Measurements from ENCODE around the gene UBTD2.

Gene UBTD2

DNA sequence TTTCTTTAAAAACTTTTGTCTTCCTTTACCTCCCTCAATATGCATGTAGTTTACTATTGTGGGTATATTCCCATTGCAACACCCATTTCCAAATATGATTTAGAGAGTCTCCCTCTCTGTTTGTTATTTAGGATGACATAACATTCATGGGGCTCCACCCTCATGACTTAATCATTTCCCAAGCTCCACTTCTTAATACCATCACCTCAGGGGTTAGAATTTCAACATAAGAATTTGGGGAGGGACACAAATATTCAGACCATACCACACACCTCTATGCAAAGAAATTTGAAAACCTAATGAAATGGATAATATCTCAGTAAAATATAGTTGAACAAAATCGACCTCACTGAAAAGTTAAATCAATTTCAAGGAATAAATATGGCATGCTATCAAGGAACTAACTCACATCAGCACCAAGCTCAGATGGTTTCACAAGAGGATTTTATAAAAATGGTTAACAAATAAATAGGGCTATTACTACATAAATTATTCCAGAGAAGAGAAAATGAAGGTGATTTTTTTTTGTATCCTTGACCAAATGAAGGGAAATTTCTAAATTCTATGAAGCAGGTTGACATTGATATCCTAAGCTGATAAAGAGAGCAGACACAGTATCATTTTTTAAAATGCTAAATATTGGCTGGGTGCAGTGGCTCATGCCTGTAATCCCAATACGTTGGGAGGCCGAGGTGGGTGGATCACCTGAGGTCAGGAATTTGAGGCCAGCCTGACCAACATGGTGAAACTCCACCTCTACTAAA is 20.2 kb upstream of the UBTD2 start:
- H3K79me1 ChIP-seq (ENCODE audit: low read length), result peaks cover 2% of the 10 kb centered on the region
- H3K23ac ChIP-seq (ENCODE audit: low read length), result no peak overlapping the region
- no peak overlapping the region for H3K27ac ChIP-seq (ENCODE audit: low read depth, low read length)
- H4K8ac ChIP-seq (ENCODE audit: low read depth, low read length), result no peak overlapping the region
- H2BK12ac ChIP-seq (ENCODE audit: low read length), result no peak overlapping the region
- no peak overlapping the region for H3K4me3 ChIP-seq (ENCODE audit: low read depth, low read length)
- no peak overlapping the region for H3K18ac ChIP-seq (ENCODE audit: low read length)
- no peak overlapping the region for H2AK5ac ChIP-seq (ENCODE audit: low read length)
- no peak overlapping the region for H2BK120ac ChIP-seq (ENCODE audit: insufficient read depth, low read length, poor library complexity)
- H3K4ac ChIP-seq (ENCODE audit: low read depth, low read length), result no peak overlapping the region
- no peak overlapping the region for H3K14ac ChIP-seq (ENCODE audit: low read length)
- no peaks in the 10 kb centered on the region for H3K4me1 ChIP-seq (ENCODE audit: control insufficient read depth in 1 of 2, insufficient read depth in 2 of 2, low read length in 2 of 2)
- H3K36me3 ChIP-seq (ENCODE audit: control insufficient read depth in 1 of 2, insufficient read depth in 2 of 2, low read length in 2 of 2), result no peaks in the 10 kb centered on the region
- no peak overlapping the region for H3K9ac ChIP-seq (ENCODE audit: low read length)
- no peaks in the 10 kb centered on the region for H3K79me2 ChIP-seq (ENCODE audit: control insufficient read depth, insufficient read depth, low read length, poor library complexity)
- peak overlapping the region; percentile 31 for H2BK5ac ChIP-seq (ENCODE audit: low read depth, low read length, poor library complexity)
- H4K91ac ChIP-seq (ENCODE audit: low read depth, low read length), result no peak overlapping the region
- no peak overlapping the region for H4K12ac ChIP-seq (ENCODE audit: low read depth, low read length)
- peak in 1 of 2 donors; percentile 36 for DNase-seq
- H3K9me3 ChIP-seq (ENCODE audit: insufficient read depth, low read depth, low read length), result no peaks in the 10 kb centered on the region
- no peak overlapping the region for H3K4me2 ChIP-seq (ENCODE audit: low read length)
- no CpG with 5 or more reads among the region's 3 CpGs for WGBS (ENCODE audit: extremely low coverage, insufficient coverage, insufficient read length)
- H3K27me3 ChIP-seq (ENCODE audit: insufficient read depth, low read length), result no peaks in the 10 kb centered on the region
- H2AFZ ChIP-seq (ENCODE audit: insufficient read depth, low read length, poor library complexity), result no peak overlapping the region

DNA sequence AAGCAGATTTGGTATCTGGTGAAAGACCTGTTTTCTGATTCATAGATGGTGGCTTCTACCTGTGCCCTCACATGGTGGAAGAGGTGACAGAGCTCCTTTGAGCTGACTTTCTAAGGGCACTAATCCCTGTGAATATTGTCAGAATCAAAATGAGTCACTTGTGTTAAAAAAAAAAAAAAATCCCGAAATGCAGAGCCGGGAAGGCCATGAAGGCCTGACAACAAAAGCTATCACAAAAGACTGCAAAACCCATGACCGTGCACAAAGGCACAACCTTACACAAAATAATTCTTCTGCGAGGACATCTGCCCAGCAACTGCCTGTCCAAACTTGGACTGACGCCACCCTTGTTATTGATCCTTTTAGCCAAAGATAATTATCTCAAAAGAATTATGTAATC is 19.6 kb upstream of the UBTD2 start:
- DNase-seq, result peak in 1 of 2 donors; percentile 33
- Histone ChIP-seq H3K36me3 (ENCODE audit: control insufficient read depth in 1 of 2, insufficient read depth in 2 of 2, low read length in 2 of 2) (no peaks in the 10 kb centered on the region), H3K4me2 (ENCODE audit: low read length) (no peak overlapping the region), H2AFZ (ENCODE audit: insufficient read depth, low read length, poor library complexity) (no peak overlapping the region), H4K91ac (ENCODE audit: low read depth, low read length) (no peak overlapping the region), H2BK5ac (ENCODE audit: low read depth, low read length, poor library complexity) (no peak overlapping the region), H3K9me3 (ENCODE audit: insufficient read depth, low read depth, low read length) (no peaks in the 10 kb centered on the region), H2BK120ac (ENCODE audit: insufficient read depth, low read length, poor library complexity) (peak overlapping the region; percentile 55), H4K12ac (ENCODE audit: low read depth, low read length) (no peak overlapping the region), H3K27me3 (ENCODE audit: insufficient read depth, low read length) (no peaks in the 10 kb centered on the region), H3K4me3 (ENCODE audit: low read depth, low read length) (no peak overlapping the region), H3K79me1 (ENCODE audit: low read length) (peaks cover 2% of the 10 kb centered on the region), H3K4me1 (ENCODE audit: control insufficient read depth in 1 of 2, insufficient read depth in 2 of 2, low read length in 2 of 2) (no peaks in the 10 kb centered on the region), H3K18ac (ENCODE audit: low read length) (no peak overlapping the region), H4K8ac (ENCODE audit: low read depth, low read length) (no peak overlapping the region), H3K79me2 (ENCODE audit: control insufficient read depth, insufficient read depth, low read length, poor library complexity) (no peaks in the 10 kb centered on the region), H3K4ac (ENCODE audit: low read depth, low read length) (no peak overlapping the region), H2AK5ac (ENCODE audit: low read length) (no peak overlapping the region), H2BK12ac (ENCODE audit: low read length) (no peak overlapping the region), H3K9ac (ENCODE audit: low read length) (no peak overlapping the region), H3K14ac (ENCODE audit: low read length) (no peak overlapping the region), H3K23ac (ENCODE audit: low read length) (no peak overlapping the region), H3K27ac (ENCODE audit: low read depth, low read length) (no peak overlapping the region)
- WGBS (ENCODE audit: extremely low coverage, insufficient coverage, insufficient read length), result no CpG with 5 or more reads among the region's 5 CpGs

DNA sequence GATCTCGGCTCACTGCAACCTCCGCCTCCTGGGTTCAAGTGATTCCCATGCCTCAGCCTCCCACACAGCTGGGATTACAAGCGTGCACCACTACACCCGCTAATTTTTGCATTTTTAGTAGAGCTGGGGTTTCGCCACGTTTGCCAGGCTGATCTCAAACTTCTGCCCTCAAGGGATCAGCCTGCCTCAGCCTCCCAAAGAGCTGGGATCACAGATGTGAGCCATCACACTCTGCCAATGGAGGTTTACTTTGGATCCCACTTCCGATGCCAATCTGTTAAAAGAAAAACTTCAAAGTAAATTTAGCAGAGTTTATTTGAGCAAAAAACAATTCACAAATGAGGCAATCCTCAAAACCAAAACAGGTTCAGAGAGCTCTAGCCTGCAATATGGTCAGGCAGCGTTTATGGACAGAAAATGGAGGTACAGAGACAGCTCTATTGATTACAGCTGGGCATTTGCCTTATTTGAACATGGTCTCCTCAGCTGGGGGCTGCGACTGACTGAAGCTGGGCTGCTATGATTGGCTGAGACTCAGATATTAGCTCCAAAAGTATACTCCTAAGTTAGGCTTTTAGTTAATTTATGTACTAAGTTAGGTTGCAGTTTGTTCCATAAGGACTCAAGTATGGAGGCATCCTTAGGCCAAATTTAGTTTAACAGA is 18.6 kb upstream of the UBTD2 start:
- H3K4me3 ChIP-seq (ENCODE audit: low read depth, low read length), result no peak overlapping the region
- no peaks in the 10 kb centered on the region for H3K27me3 ChIP-seq (ENCODE audit: insufficient read depth, low read length)
- no peaks in the 10 kb centered on the region for H3K9me3 ChIP-seq (ENCODE audit: insufficient read depth, low read depth, low read length)
- no peak overlapping the region for H3K4ac ChIP-seq (ENCODE audit: low read depth, low read length)
- no peak overlapping the region for H4K91ac ChIP-seq (ENCODE audit: low read depth, low read length)
- H2AFZ ChIP-seq (ENCODE audit: insufficient read depth, low read length, poor library complexity), result no peak overlapping the region
- no peak overlapping the region for H2BK12ac ChIP-seq (ENCODE audit: low read length)
- H2BK120ac ChIP-seq (ENCODE audit: insufficient read depth, low read length, poor library complexity), result no peak overlapping the region
- H3K14ac ChIP-seq (ENCODE audit: low read length), result no peak overlapping the region
- H3K4me2 ChIP-seq (ENCODE audit: low read length), result no peak overlapping the region
- H3K27ac ChIP-seq (ENCODE audit: low read depth, low read length), result no peak overlapping the region
- H3K9ac ChIP-seq (ENCODE audit: low read length), result no peak overlapping the region
- peak overlapping the region; percentile 54 for H2AK5ac ChIP-seq (ENCODE audit: low read length)
- H3K79me2 ChIP-seq (ENCODE audit: control insufficient read depth, insufficient read depth, low read length, poor library complexity), result no peaks in the 10 kb centered on the region
- H3K18ac ChIP-seq (ENCODE audit: low read length), result no peak overlapping the region
- H4K12ac ChIP-seq (ENCODE audit: low read depth, low read length), result no peak overlapping the region
- no peaks in the 10 kb centered on the region for H3K36me3 ChIP-seq (ENCODE audit: control insufficient read depth in 1 of 2, insufficient read depth in 2 of 2, low read length in 2 of 2)
- DNase-seq, result no peak
- H3K4me1 ChIP-seq (ENCODE audit: control insufficient read depth in 1 of 2, insufficient read depth in 2 of 2, low read length in 2 of 2), result no peaks in the 10 kb centered on the region
- H2BK5ac ChIP-seq (ENCODE audit: low read depth, low read length, poor library complexity), result no peak overlapping the region
- WGBS (ENCODE audit: extremely low coverage, insufficient coverage, insufficient read length), result no CpG with 5 or more reads among the region's 9 CpGs
- H3K79me1 ChIP-seq (ENCODE audit: low read length), result peaks cover 2% of the 10 kb centered on the region
- H4K8ac ChIP-seq (ENCODE audit: low read depth, low read length), result no peak overlapping the region
- no peak overlapping the region for H3K23ac ChIP-seq (ENCODE audit: low read length)

DNA sequence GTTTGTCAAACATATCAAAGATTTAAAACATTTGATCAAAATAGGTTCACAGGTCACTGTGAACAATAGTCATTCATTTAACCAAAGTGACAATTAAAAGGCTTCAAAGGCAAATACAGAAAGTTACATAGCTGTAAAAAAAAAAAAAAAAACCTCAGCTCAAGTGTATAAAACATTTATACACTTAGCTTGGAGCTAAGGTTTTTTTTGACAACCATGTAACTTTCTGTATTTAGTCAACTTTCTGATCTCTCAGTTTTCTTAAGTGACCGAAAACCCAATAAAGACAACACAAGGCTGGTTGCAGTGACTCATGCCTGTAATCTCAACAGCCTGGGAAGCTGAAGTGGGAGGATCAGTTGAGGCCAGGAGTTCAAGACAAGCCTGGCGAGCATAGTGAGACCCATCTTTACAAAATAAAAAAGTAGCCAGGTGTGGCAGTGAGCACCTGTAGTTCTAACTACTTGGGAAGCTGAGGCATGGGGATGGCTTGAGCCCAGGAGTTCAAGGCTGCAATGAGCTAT is 16.4 kb upstream of the UBTD2 start:
- H4K91ac ChIP-seq (ENCODE audit: low read depth, low read length), result no peak overlapping the region
- WGBS (ENCODE audit: extremely low coverage, insufficient coverage, insufficient read length), result no CpG with 5 or more reads among the region's 2 CpGs
- H2BK5ac ChIP-seq (ENCODE audit: low read depth, low read length, poor library complexity), result no peak overlapping the region
- no peaks in the 10 kb centered on the region for H3K9me3 ChIP-seq (ENCODE audit: insufficient read depth, low read depth, low read length)
- H3K4me3 ChIP-seq (ENCODE audit: low read depth, low read length), result no peak overlapping the region
- no peak overlapping the region for H3K14ac ChIP-seq (ENCODE audit: low read length)
- no peak overlapping the region for H3K23ac ChIP-seq (ENCODE audit: low read length)
- H3K4me2 ChIP-seq (ENCODE audit: low read length), result no peak overlapping the region
- H3K4me1 ChIP-seq (ENCODE audit: control insufficient read depth in 1 of 2, insufficient read depth in 2 of 2, low read length in 2 of 2), result no peaks in the 10 kb centered on the region
- no peak overlapping the region for H2BK12ac ChIP-seq (ENCODE audit: low read length)
- H3K18ac ChIP-seq (ENCODE audit: low read length), result no peak overlapping the region
- no peak overlapping the region for H2AFZ ChIP-seq (ENCODE audit: insufficient read depth, low read length, poor library complexity)
- H3K79me1 ChIP-seq (ENCODE audit: low read length), result peaks cover 2% of the 10 kb centered on the region
- no peak overlapping the region for H3K9ac ChIP-seq (ENCODE audit: low read length)
- no peak overlapping the region for H2AK5ac ChIP-seq (ENCODE audit: low read length)
- H3K27me3 ChIP-seq (ENCODE audit: insufficient read depth, low read length), result no peaks in the 10 kb centered on the region
- no peaks in the 10 kb centered on the region for H3K36me3 ChIP-seq (ENCODE audit: control insufficient read depth in 1 of 2, insufficient read depth in 2 of 2, low read length in 2 of 2)
- H4K8ac ChIP-seq (ENCODE audit: low read depth, low read length), result no peak overlapping the region
- no peak overlapping the region for H2BK120ac ChIP-seq (ENCODE audit: insufficient read depth, low read length, poor library complexity)
- no peaks in the 10 kb centered on the region for H3K79me2 ChIP-seq (ENCODE audit: control insufficient read depth, insufficient read depth, low read length, poor library complexity)
- H4K12ac ChIP-seq (ENCODE audit: low read depth, low read length), result no peak overlapping the region
- H3K4ac ChIP-seq (ENCODE audit: low read depth, low read length), result no peak overlapping the region
- no peak for DNase-seq
- H3K27ac ChIP-seq (ENCODE audit: low read depth, low read length), result no peak overlapping the region
